Calu3 (cell line): ENCODE measurements around the gene CFAP61. TPM values are rescaled to one million over a fixed set of nuclear protein-coding genes. Genes with fewer than 3 reads are reported as not detected.
"Not testable (repeated sequence)": the region's sequence is repeated elsewhere in the genome, so short reads cannot be mapped to it uniquely, and the experiment has no call there.

ENCODE experiments used
- BruUV-seq: library from RNA; stranded (reverse); fragments of 400-500 nt; replicated peaks from 2 replicates; lab custom pipeline; 2021; lab: Mats Ljungman, UMichigan
- CTCF ChIA-PET: fragments of 300-600 bp; sonication (Branson Sonifier 250); formaldehyde crosslinking; loops from one replicate; lab custom pipeline; 2022; ENCODE audit warnings: antibody characterized with exemption; lab: Charles Lee
- DNase-seq: peaks from one replicate; pipeline ENCODE4 v3.0.0; 2022
- H3K27ac Mint-ChIP-seq: one replicate; pipeline ENCODE4 v1.8.0; 2022; ENCODE audit warnings: mixed read lengths; ENCODE audit not compliant: unreplicated experiment
- H3K27me3 Mint-ChIP-seq: one replicate; pipeline ENCODE4 v1.8.0; 2022; ENCODE audit warnings: mixed read lengths; ENCODE audit not compliant: unreplicated experiment
- H3K36me3 Mint-ChIP-seq: one replicate; pipeline ENCODE4 v1.8.0; 2022; ENCODE audit warnings: mild to moderate bottlenecking, moderate library complexity, mixed read lengths; ENCODE audit not compliant: insufficient read depth, unreplicated experiment
- H3K4me1 Mint-ChIP-seq: one replicate; pipeline ENCODE4 v1.8.0; 2022; ENCODE audit warnings: mild to moderate bottlenecking, low read depth, mixed read lengths; ENCODE audit not compliant: unreplicated experiment
- H3K4me3 Mint-ChIP-seq: one replicate; pipeline ENCODE4 v1.8.0; 2022; ENCODE audit warnings: mild to moderate bottlenecking, low read depth, moderate library complexity, mixed read lengths; ENCODE audit not compliant: unreplicated experiment
- H3K9me3 Mint-ChIP-seq: one replicate; pipeline ENCODE4 v1.8.0; 2022; ENCODE audit warnings: low read depth, mixed read lengths; ENCODE audit not compliant: unreplicated experiment
- CTCF ChIP-seq: fragments of 200-600 bp; IDR thresholded peaks from one replicate; pipeline ENCODE4 v1.8.0; 2022; ENCODE audit warnings: antibody characterized with exemption; ENCODE audit not compliant: unreplicated experiment
- intact Hi-C: fragments of 100-400 bp; cut with micrococcal nuclease; formaldehyde crosslinking; loops from one replicate; pipeline ENCODE4 v1.10.0; 2022; ENCODE audit not compliant: unreplicated experiment
- total RNA-seq: library from RNA; stranded (reverse); gene quantifications from 2 replicates; pipeline ENCODE4 v1.2.3, GENCODE V29; 2022

CFAP61 gene
- total RNA-seq, 1 experiment from 2014 or later, result not detected

DNA sequence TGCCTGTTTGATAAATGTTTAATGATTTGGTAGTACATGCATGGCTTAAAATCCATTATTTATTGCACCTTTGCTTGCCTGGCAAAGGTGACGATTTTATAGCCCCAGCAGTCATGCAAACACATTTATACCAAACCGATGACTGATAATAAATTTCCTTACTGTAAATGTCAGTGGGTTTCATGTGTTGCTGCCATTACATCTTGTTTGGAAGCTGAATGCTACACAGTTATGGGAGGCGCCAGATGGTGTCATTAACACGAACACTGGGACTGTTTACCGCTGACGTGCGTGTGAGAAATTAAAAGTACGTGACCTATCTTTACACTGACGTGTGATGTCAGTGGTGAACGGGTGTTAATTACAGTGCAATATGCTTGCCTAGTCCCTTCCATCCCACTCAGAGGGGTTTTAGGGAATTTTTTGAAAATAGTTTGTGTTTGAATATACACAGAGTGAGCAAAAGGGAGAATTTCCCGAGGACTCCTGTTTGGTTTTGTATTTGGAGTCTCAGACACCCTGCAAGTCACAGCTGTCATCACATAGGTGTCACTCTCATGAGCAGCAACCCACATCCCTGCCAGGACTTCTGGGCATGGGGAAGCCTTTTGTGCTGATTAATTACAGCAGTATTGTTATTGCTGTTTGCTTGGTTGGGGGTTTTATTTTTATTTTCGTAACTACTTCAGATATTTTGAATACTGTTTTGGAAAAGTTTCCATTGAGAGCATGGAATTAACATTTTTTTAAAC lies 163.8 kb downstream of the CFAP61 start:
- H3K27me3 Mint-ChIP-seq, result no peaks in the 10 kb centered on the region
- CTCF ChIA-PET, result no interaction called here

DNA sequence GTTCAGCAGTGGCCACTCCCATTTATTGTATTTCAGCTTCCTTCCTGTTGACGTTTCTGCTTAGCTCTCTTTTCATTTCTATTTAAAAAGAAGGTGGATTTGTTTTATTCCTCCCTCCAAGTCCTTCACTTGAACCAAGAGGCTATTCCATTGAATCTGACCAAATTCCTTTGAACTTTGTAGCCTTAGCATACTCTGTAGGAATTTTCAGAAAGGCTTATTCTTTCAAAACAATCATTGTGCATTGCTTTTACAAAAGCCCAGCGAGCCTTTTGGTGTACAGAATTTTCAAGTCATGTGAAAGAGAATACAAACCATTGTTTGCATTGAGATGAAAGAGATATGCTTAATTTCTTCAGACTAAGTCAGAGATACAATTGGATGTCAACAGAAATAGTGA lies 164.6 kb downstream of the CFAP61 start:
- no TSS peak for BruUV-seq
- CTCF ChIA-PET, result no interaction called here
- TF ChIP-seq CTCF, result no peak
- no peak for DNase-seq
- Mint-ChIP-seq H3K9me3 (no peaks in the 10 kb centered on the region), H3K4me1 (no peaks in the 10 kb centered on the region), H3K27ac (no peak overlapping the region), H3K27me3 (no peaks in the 10 kb centered on the region), H3K36me3 (no peaks in the 10 kb centered on the region), H3K4me3 (no peak overlapping the region)
- intact Hi-C loops, result no loop called here

More for the DNA sequence above, 163.8 kb downstream of the CFAP61 start:
- no peaks in the 10 kb centered on the region for H3K4me1 Mint-ChIP-seq
- no TSS peak for BruUV-seq
- H3K4me3 Mint-ChIP-seq, result no peak overlapping the region
- no peak for DNase-seq
- H3K36me3 Mint-ChIP-seq, result no peaks in the 10 kb centered on the region
- no peak for TF ChIP-seq CTCF
- no peak overlapping the region for H3K27ac Mint-ChIP-seq
- H3K9me3 Mint-ChIP-seq, result no peaks in the 10 kb centered on the region
- intact Hi-C loops, result no loop called here

- Mint-ChIP-seq H3K27ac (no peak overlapping the region), H3K36me3 (no peaks in the 10 kb centered on the region), H3K27me3 (no peaks in the 10 kb centered on the region), H3K9me3 (no peaks in the 10 kb centered on the region), H3K4me3 (no peak overlapping the region), H3K4me1 (no peaks in the 10 kb centered on the region)
- DNase-seq, result no peak
- CTCF ChIA-PET, result no interaction called here
- BruUV-seq, result no TSS peak
- intact Hi-C loops, result no loop called here
- no peak for TF ChIP-seq CTCF
Observed at GRCh38 chr20:20217621-20218020, 165.3 kb downstream of the CFAP61 start.

DNA sequence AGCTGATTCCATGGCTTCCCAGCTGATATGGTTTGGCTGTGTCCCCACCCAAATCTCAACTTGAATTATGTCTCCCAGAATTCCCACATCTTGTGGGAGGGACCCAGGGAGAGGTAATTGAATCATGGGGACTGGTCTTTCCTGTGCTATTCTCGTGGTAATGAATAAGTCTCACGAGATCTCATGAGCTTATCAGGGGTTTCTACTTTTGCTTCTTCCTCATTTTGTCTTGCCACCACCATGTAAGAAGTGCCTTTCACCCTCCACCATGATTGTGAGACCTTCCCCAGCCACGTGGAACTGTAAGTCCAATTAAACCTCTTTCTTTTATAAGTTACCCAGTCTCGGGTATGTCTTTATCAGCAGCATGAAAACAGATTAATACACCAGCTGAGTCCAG lies 165.8 kb downstream of the CFAP61 start:
- DNase-seq, H3K27ac Mint-ChIP-seq, H3K27me3 Mint-ChIP-seq, H3K36me3 Mint-ChIP-seq, BruUV-seq, H3K4me3 Mint-ChIP-seq, intact Hi-C loops, H3K9me3 Mint-ChIP-seq, H3K4me1 Mint-ChIP-seq, CTCF ChIA-PET: not testable (repeated sequence)

DNA sequence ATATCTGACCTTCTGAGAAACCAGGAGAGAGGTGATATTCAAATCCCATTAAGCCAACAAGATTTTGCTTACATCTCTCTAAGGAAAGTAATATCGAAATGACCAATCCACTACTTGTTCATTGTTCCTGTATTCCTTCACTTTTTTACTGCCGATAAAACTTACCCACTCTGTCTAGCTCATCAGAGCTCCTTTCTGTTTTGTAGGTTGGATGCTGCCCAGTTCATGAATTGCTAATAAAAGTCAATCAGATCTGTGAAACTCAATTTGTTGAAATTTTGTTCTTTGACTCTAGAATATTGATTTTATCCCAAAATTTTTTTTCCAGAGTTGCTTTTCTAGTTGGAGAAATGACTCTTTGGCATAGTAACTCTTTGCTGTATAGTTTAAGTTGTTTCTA lies 166.7 kb downstream of the CFAP61 start:
- DNase-seq, result no peak
- TF ChIP-seq CTCF, result no peak
- CTCF ChIA-PET, result no interaction called here
- Mint-ChIP-seq H3K4me1 (no peaks in the 10 kb centered on the region), H3K27ac (no peak overlapping the region), H3K27me3 (peaks cover 4% of the 10 kb centered on the region), H3K9me3 (no peaks in the 10 kb centered on the region), H3K4me3 (no peak overlapping the region), H3K36me3 (no peaks in the 10 kb centered on the region)
- no TSS peak for BruUV-seq
- intact Hi-C loops, result no loop called here
